OCI-LY7 (cell line): Measurements from ENCODE around the gene SBF2. TPM values are rescaled to one million over a fixed set of nuclear protein-coding genes. Genes with fewer than 3 reads are reported as not detected.

Source experiments
- BruUV-seq: library from RNA; stranded (reverse); fragments of 400-500 nt; replicated peaks from 2 replicates; lab custom pipeline; 2021; lab: Mats Ljungman, UMichigan
- CTCF ChIA-PET: fragments of 300-600 bp; sonication (Branson Sonifier 250); formaldehyde crosslinking; loops from one replicate; lab custom pipeline; 2022; ENCODE audit warnings: antibody characterized with exemption; ENCODE audit not compliant: unreplicated experiment; lab: Charles Lee
- POLR2A ChIA-PET: fragments of 300-600 bp; sonication (Branson Sonifier 250); formaldehyde crosslinking; loops from one replicate; lab custom pipeline; 2022; ENCODE audit warnings: antibody characterized with exemption; lab: Charles Lee
- DNase-seq: peaks from one replicate; pipeline ENCODE4 v3.0.0-alpha.2; 2015; ENCODE audit warnings: low spot score
- H2AFZ ChIP-seq: fragments of 200-600 bp; sonication (generic), shearing (Covaris generic); 2 replicates; pipeline ENCODE4 v1.6.1; 2014; ENCODE audit warnings: mild to moderate bottlenecking, antibody characterized with exemption, low read length, moderate library complexity
- H3K27ac ChIP-seq: fragments of 200-600 bp; sonication (generic); 2 replicates; pipeline ENCODE4 v1.5.1; 2014; ENCODE audit warnings: mixed run types, low read depth, mild to moderate bottlenecking, moderate library complexity, low read length, inconsistent platforms; ENCODE audit not compliant: poor library complexity, severe bottlenecking
- H3K36me3 ChIP-seq: fragments of 200-600 bp; sonication (generic); 2 replicates; pipeline ENCODE4 v1.6.1; 2014; ENCODE audit warnings: mild to moderate bottlenecking, antibody characterized with exemption, low read length, moderate library complexity, mixed read lengths; ENCODE audit not compliant: insufficient read depth
- H3K4me1 ChIP-seq: fragments of 200-600 bp; sonication (generic); 2 replicates; pipeline ENCODE4 v1.5.1; 2014; ENCODE audit warnings: mild to moderate bottlenecking, low read length; ENCODE audit not compliant: insufficient read depth, poor library complexity, severe bottlenecking
- H3K4me2 ChIP-seq: fragments of 200-600 bp; sonication (generic); 2 replicates; pipeline ENCODE4 v1.6.1; 2014; ENCODE audit warnings: mild to moderate bottlenecking, low read length
- H3K4me3 ChIP-seq: fragments of 200-600 bp; sonication (generic); 2 replicates; pipeline ENCODE4 v1.5.1; 2014; ENCODE audit warnings: mild to moderate bottlenecking, low read depth, low read length; ENCODE audit not compliant: poor library complexity, severe bottlenecking
- H3K79me2 ChIP-seq: fragments of 200-600 bp; sonication (generic); 2 replicates; pipeline ENCODE4 v1.6.1; 2016; ENCODE audit warnings: low read depth, mild to moderate bottlenecking, low read length, moderate library complexity, mixed read lengths; ENCODE audit not compliant: insufficient read depth
- H3K9me2 ChIP-seq: fragments of 200-600 bp; sonication (generic); 2 replicates; pipeline ENCODE4 v1.6.1; 2016; ENCODE audit warnings: mild to moderate bottlenecking, low read length, mixed read lengths; ENCODE audit not compliant: insufficient read depth
- H3K9me3 ChIP-seq: fragments of 200-600 bp; sonication (generic); 2 replicates; pipeline ENCODE4 v1.6.1; 2014; ENCODE audit warnings: mild to moderate bottlenecking, mixed run types, low read length, mixed read lengths
- H4K20me1 ChIP-seq: fragments of 200-600 bp; sonication (generic); 2 replicates; pipeline ENCODE4 v1.6.1; 2014; ENCODE audit warnings: mild to moderate bottlenecking, antibody characterized with exemption, low read length, moderate library complexity, mixed read lengths; ENCODE audit not compliant: insufficient read depth
- CTCF ChIP-seq: fragments of 200-600 bp; sonication (generic); conservative IDR thresholded peaks from 2 replicates; pipeline ENCODE4 v1.5.1; 2014; ENCODE audit warnings: mild to moderate bottlenecking, antibody characterized with exemption, low read length, moderate library complexity, mixed read lengths
- EZH2phosphoT487 ChIP-seq: fragments of 200-600 bp; sonication (generic); IDR thresholded peaks from 2 replicates; pipeline ENCODE4 v1.6.1; 2018; ENCODE audit warnings: low read depth, borderline replicate concordance, mild to moderate bottlenecking, mixed run types, antibody characterized with exemption, low read length, moderate library complexity, mixed read lengths
- intact Hi-C: fragments of 100-400 bp; cut with micrococcal nuclease; formaldehyde crosslinking; loops from one replicate; pipeline ENCODE4 v1.10.0; 2022; ENCODE audit not compliant: unreplicated experiment
- total RNA-seq, 2 experiments: library from RNA; depleted of rRNA in 1 of 2; stranded (reverse); fragments of >200 nt in 1 of 2; shearing (Covaris generic) in 1 of 2; gene quantifications; 2 replicates each; pipeline ENCODE4 v1.2.3, GENCODE V29; 2014 to 2022

Gene SBF2
- total RNA-seq, 2 experiments from 2014 or later = 12.9 to 14.3 TPM

GRCh38 chr11:10287140-10287539, 6.9 kb downstream of the SBF2 start:
- POLR2A ChIA-PET = no interaction called here
- intact Hi-C loops = no loop called here

GRCh38 chr11:10285148-10285802, 8.7 kb downstream of the SBF2 start:
- H3K79me2 ChIP-seq = no peaks in the 10 kb centered on the region
- no peak overlapping the region for H3K4me2 ChIP-seq
- no peaks in the 10 kb centered on the region for H3K9me3 ChIP-seq
- H3K4me1 ChIP-seq = no peaks in the 10 kb centered on the region
- CTCF ChIA-PET = no interaction called here
- H3K4me3 ChIP-seq = no peak overlapping the region
- no peaks in the 10 kb centered on the region for H4K20me1 ChIP-seq
- POLR2A ChIA-PET = interaction anchor here (1.0 kb wide), 1 partner anchor 10 kb away, joined by 3 read pairs; no protein-coding TSS in a partner anchor
- no peak overlapping the region for H2AFZ ChIP-seq
- BruUV-seq = no TSS peak
- intact Hi-C loops = no loop called here
- no peaks in the 10 kb centered on the region for H3K36me3 ChIP-seq
- H3K9me2 ChIP-seq = peaks cover 9% of the 10 kb centered on the region; the same call in 1 of the 2 replicates
- TF ChIP-seq EZH2phosphoT487 (no peak), CTCF (no peak)
- no peak for DNase-seq
- no peak overlapping the region for H3K27ac ChIP-seq

More at GRCh38 chr11:10287140-10287539, 6.9 kb downstream of the SBF2 start:
- H3K36me3 ChIP-seq = no peaks in the 10 kb centered on the region
- no peaks in the 10 kb centered on the region for H3K4me1 ChIP-seq
- H4K20me1 ChIP-seq = no peaks in the 10 kb centered on the region
- no peak for DNase-seq
- no peak overlapping the region for H2AFZ ChIP-seq
- H3K79me2 ChIP-seq = no peaks in the 10 kb centered on the region
- peaks cover 9% of the 10 kb centered on the region; the same call in 1 of the 2 replicates for H3K9me2 ChIP-seq
- TF ChIP-seq CTCF (no peak), EZH2phosphoT487 (no peak)
- no peak overlapping the region for H3K27ac ChIP-seq
- H3K4me3 ChIP-seq = no peak overlapping the region
- no peaks in the 10 kb centered on the region for H3K9me3 ChIP-seq
- CTCF ChIA-PET = no interaction called here
- H3K4me2 ChIP-seq = no peak overlapping the region
- BruUV-seq = no TSS peak

GRCh38 chr11:10283991-10284390, 10.0 kb downstream of the SBF2 start:
- Histone ChIP-seq H3K9me3 (no peaks in the 10 kb centered on the region), H2AFZ (no peak overlapping the region), H3K9me2 (peaks cover 9% of the 10 kb centered on the region; the same call in 1 of the 2 replicates), H3K79me2 (no peaks in the 10 kb centered on the region), H3K36me3 (no peaks in the 10 kb centered on the region), H3K4me1 (no peaks in the 10 kb centered on the region), H3K27ac (no peak overlapping the region), H3K4me3 (no peak overlapping the region), H3K4me2 (no peak overlapping the region), H4K20me1 (no peaks in the 10 kb centered on the region)
- BruUV-seq = no TSS peak
- ChIA-PET CTCF (no interaction called here), POLR2A (interaction anchor here (0.5 to 1.0 kb wide), 4 partner anchors 11 to 30 kb away, joined by 3 read pairs; no protein-coding TSS in a partner anchor)
- intact Hi-C loops = no loop called here
- no peak for DNase-seq
- no peak for TF ChIP-seq CTCF
- no peak for TF ChIP-seq EZH2phosphoT487
